Spleen (tissue), 7 donors: Measurements from ENCODE around the gene FAF1.

ENCODE experiments used
- CTCF ChIP-seq, 11 experiments: fragments of 200-600 bp in 7 of 11; fragments of 450-650 bp in 4 of 11; sonication (generic) in 4 of 11; IDR thresholded peaks in 8 of 11; conservative IDR thresholded peaks in 3 of 11; 1 replicate in 7 of 11; 2 replicates in 4 of 11; pipeline versions ENCODE4 v1.4.0 to v1.8.0; 2016 to 2021; ENCODE audit warnings: antibody characterized with exemption in 11 of 11, inconsistent platforms in 4 of 11, mild to moderate bottlenecking in 1 of 11
- POLR2A ChIP-seq, 3 donors: fragments of 450-650 bp; IDR thresholded peaks; one replicate each; pipeline ENCODE4 v1.5.1; 2017; ENCODE audit warnings: antibody characterized with exemption in 3 of 3, mild to moderate bottlenecking in 1 of 3
- POLR2AphosphoS5 ChIP-seq, 3 donors: sonication (generic); formaldehyde crosslinking; IDR thresholded peaks; one replicate each; pipeline ENCODE4 v1.5.1; 2017; ENCODE audit warnings: antibody characterized with exemption in 3 of 3
- donor health status: DM: no; HTN: no; CAD: no; lungs with moderate emphysema.
- donor health status: DM: no; HTN: no; CAD: no.
- donor health status: DM: no; HTN: no; CAD: no.

GRCh38 chr1:50644447-50645105 is 315.5 kb downstream of the FAF1 start:
- TF ChIP-seq CTCF (IDR thresholded peaks at IDR 0.05 in 8 of 11, conservative IDR thresholded peaks at IDR 0.05 in 3 of 11): no peak
- no peak for TF ChIP-seq POLR2AphosphoS5 (IDR thresholded peaks at IDR 0.05)
- no peak for TF ChIP-seq POLR2A (IDR thresholded peaks at IDR 0.05)
